Stimulated activated CD4-positive, alpha-beta T cell treated with anti-CD3 and anti-CD28 coated beads, Interleukin-2, amount 100 ng/mL, for 24 hours (primary cell): ENCODE data around the gene SPAAR.
"Not testable (repeated sequence)": the region's sequence is repeated elsewhere in the genome, so short reads cannot be mapped to it uniquely, and the experiment has no call there.

Experiments used
- DNase-seq, 2 donors: peaks; one replicate each; pipeline ENCODE4 v3.0.0-alpha.2; 2020

Gene SPAAR

GRCh38 chr9:35909274-35909673, at the start of gene SPAAR:
SPAAR (plus strand) TSS chr9:35909490; CDS start chr9:35910464, 974 bp downstream.
- DNase-seq, result no peak

- no peak for DNase-seq
Measured at GRCh38 chr9:35859990-35860339, 49.3 kb upstream of the SPAAR start.

GRCh38 chr9:35861161-35861897, 48.0 kb upstream of the SPAAR start:
- peak in 1 of 2 donors; percentile 10 for DNase-seq

GRCh38 chr9:35862328-35862727, 47.0 kb upstream of the SPAAR start:
- DNase-seq, result no peak

- no peak for DNase-seq
Measured at GRCh38 chr9:35863583-35863982, 45.7 kb upstream of the SPAAR start.

- DNase-seq, result no peak
Measured at GRCh38 chr9:35864695-35865255, 44.5 kb upstream of the SPAAR start.

- DNase-seq, result no peak
Measured at GRCh38 chr9:35867538-35867937, 41.8 kb upstream of the SPAAR start.

GRCh38 chr9:35868933-35869332, 40.4 kb upstream of the SPAAR start:
- DNase-seq, result no peak

- no peak for DNase-seq
Measured at GRCh38 chr9:35869621-35870216, 39.6 kb upstream of the SPAAR start.

GRCh38 chr9:35870351-35870923, 38.9 kb upstream of the SPAAR start, which contains the start of gene OR13J1:
OR13J1 (minus strand) TSS chr9:35870401; CDS start chr9:35870401, 0 bp downstream.
- DNase-seq, result no peak

- DNase-seq, result no peak
Measured at GRCh38 chr9:35871545-35871944, 37.7 kb upstream of the SPAAR start.

- no peak for DNase-seq
Measured at GRCh38 chr9:35872505-35872904, 36.8 kb upstream of the SPAAR start.

- peak; percentile 87 to 88 for DNase-seq
Measured at GRCh38 chr9:35882263-35882848, 26.9 kb upstream of the SPAAR start.

GRCh38 chr9:35882996-35883395, 26.3 kb upstream of the SPAAR start:
- DNase-seq, result no peak

- not testable (repeated sequence) for DNase-seq
Measured at GRCh38 chr9:35884908-35885307, 24.4 kb upstream of the SPAAR start.

- no peak for DNase-seq
Measured at GRCh38 chr9:35891646-35892045, 17.6 kb upstream of the SPAAR start.

GRCh38 chr9:35892051-35892450, 17.2 kb upstream of the SPAAR start:
- no peak for DNase-seq

- no peak for DNase-seq
Measured at GRCh38 chr9:35896570-35896969, 12.7 kb upstream of the SPAAR start.

GRCh38 chr9:35897376-35898099, 11.8 kb upstream of the SPAAR start:
- not testable (repeated sequence) for DNase-seq

GRCh38 chr9:35898337-35898736, 11.0 kb upstream of the SPAAR start:
- no peak for DNase-seq

- no peak for DNase-seq
Measured at GRCh38 chr9:35899021-35899420, 10.3 kb upstream of the SPAAR start.

- DNase-seq, result peak in 1 of 2 donors; percentile 39
Measured at GRCh38 chr9:35903049-35903448, 6.2 kb upstream of the SPAAR start.

GRCh38 chr9:35904338-35904737, 5.0 kb upstream of the SPAAR start:
- DNase-seq, result no peak
